ENCODE measurements around the gene KIF3A.

DNA sequence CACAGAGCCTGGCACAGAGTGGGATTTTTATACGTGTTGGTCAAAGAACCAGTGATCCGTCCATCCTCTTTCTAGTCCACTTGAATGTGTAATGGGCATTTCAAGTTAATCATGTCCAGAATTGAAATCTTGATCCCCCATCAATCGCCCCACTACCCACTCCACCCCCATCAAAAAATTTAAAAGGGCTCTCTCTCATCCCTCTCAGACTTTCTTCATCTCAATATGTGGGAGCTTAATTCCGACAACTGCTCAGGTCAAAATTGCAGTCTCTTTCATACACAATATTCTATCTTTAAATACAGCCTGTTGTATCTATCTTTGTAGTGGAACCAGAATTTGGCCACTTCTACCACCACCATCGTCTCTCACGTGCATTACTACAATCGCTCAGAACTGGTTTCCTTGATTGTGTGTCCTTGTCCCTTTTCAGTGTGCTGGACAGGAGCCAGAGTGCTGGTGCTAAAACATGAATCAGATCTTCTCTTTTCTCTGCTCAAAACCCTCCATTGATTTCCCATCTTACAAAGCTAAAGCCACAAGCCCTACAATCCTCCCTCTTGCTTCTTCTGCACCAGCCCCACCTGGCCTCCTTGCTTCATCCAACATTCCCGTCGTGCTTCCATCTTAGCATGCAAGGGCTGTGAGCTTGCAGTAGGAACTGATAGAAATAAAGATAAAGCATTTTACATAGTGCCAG is 786 bp upstream of the KIF3A start:
- TF ChIP-seq, protein P1, sequence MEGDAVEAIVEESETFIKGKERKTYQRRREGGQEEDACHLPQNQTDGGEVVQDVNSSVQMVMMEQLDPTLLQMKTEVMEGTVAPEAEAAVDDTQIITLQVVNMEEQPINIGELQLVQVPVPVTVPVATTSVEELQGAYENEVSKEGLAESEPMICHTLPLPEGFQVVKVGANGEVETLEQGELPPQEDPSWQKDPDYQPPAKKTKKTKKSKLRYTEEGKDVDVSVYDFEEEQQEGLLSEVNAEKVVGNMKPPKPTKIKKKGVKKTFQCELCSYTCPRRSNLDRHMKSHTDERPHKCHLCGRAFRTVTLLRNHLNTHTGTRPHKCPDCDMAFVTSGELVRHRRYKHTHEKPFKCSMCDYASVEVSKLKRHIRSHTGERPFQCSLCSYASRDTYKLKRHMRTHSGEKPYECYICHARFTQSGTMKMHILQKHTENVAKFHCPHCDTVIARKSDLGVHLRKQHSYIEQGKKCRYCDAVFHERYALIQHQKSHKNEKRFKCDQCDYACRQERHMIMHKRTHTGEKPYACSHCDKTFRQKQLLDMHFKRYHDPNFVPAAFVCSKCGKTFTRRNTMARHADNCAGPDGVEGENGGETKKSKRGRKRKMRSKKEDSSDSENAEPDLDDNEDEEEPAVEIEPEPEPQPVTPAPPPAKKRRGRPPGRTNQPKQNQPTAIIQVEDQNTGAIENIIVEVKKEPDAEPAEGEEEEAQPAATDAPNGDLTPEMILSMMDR (IDR thresholded peaks at IDR 0.05) = no peak
- no peak for TF ChIP-seq POLR2AphosphoS5 (IDR thresholded peaks at IDR 0.05)
